GM20431 (cell line): ENCODE data around the gene NOX1.

Source experiments
- in situ Hi-C: fragments of 300-500 bp; cut with MseI, MboI; formaldehyde crosslinking; loops from one replicate; pipeline ENCODE4 v1.15.0; 2020; ENCODE audit warnings: low sequenced_read_pairs; ENCODE audit not compliant: unreplicated experiment

The NOX1 gene

DNA sequence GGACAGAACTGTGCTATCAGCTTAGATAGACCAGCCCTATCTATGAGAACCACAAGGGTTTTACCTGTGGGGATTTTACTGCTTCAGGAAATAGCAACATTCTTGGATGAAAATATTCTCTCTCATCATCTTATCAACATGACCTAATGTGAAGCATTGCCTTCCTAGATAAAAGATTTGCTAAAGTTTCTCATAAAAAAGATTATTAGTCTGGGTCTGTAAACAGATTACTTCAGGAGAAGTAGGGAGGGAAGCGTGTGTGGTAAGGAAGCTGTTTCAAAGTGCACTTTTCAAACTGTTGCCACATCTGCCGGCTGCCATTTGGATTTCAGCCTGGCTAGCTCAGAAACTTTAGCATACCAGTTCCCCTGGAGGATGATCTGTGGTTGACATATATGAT lies at the start of gene NOX1:
Gene NOX1 (minus strand): TSS at position 35 of the 400 bp plus-strand sequence. CDS start 220 bp downstream, outside the sequence.
- in situ Hi-C loops: no loop called here

DNA sequence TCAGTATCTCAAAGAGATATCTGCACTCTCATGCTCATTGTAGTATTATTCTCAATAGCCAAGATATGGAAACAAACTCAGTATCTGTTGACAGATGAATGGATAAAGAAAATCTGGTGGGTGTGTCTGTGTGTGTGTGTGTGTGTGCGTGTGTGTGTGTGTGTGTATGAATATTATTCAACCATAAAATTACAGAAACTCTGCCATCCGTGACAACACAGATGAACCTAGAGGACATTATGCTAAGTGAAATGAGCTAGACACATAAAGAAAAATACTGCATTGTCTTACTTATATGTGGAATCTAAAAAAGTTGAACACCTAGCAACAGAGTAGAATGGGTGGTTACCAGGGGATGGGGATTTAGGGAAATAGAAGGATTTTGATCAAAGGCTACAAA lies 41.4 kb upstream of the NOX1 start:
- in situ Hi-C loops: no loop called here

DNA sequence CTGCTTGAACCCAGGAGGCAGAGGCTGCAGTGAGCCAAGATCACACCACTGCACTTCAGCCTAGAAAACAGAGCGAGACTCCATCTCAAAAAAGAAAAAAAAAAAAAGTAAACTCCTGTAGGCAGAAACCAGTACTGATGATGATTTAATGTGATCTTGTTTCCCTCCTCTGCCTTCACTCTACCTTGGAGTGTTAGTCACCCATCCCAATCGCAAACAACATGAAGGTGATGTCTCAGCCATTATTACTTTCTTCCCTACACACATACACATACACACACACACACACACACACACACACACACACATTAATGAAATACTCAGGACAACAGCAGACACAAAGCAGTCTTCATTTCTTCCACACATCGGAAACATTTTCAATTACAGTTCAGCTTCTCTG lies 39.0 kb upstream of the NOX1 start:
- in situ Hi-C loops: no loop called here

DNA sequence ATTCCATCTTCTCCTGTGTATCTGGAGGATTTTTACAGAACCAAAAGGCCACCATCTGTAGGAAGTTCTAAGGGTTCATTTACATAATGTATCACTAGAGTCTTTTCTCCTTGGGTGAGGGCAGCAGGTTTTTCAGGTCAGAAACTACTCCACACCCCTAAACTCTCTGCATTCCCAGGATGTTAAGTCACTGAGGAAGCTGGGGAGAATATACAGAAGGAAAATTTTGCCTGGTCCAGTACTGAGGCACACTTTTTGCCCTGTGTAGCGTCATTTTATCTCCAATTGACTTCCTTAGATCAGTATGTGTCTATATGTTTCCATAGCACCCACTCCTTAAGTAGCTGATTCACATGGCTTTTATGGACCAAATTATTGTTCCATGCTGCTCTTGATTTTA lies 37.6 kb upstream of the NOX1 start:
- in situ Hi-C loops: no loop called here

DNA sequence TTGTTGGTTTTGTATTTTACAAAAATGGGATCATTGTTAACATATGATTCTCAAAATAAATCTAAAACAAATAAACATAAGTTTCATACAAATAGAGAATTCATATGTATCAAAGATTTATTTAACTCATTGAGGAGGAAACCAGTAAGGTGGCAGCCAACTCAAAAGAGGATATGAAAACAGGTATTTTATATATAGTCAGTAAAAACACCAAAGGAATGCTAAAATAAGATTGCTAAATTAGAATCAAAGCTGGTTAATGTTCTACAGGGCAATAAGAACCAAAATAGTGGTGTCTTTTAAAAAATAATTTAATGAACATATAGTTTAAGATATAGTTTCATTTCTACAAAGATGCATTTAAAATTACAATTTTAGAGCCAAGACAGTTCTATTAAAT lies 31.5 kb upstream of the NOX1 start:
- in situ Hi-C loops: no loop called here

DNA sequence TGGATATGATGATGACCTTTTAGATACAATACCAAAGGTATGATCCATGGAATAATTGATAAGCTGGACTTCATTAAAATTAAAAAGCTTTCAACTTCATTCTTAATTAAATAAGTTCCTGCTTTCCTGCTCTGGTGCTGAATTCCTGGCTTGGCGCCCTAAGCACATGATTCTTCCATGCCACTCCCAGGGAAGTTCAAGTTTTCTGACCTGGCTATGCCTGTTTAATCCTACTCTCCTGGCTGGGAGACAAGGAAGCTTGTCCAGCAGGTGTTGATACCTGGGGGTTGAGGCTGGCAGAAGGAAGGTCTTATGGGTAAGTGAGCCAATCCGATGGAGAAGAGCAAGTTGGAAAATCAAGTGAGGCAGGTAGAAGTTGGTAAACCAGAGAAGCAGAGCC lies 30.3 kb upstream of the NOX1 start:
- in situ Hi-C loops: no loop called here

DNA sequence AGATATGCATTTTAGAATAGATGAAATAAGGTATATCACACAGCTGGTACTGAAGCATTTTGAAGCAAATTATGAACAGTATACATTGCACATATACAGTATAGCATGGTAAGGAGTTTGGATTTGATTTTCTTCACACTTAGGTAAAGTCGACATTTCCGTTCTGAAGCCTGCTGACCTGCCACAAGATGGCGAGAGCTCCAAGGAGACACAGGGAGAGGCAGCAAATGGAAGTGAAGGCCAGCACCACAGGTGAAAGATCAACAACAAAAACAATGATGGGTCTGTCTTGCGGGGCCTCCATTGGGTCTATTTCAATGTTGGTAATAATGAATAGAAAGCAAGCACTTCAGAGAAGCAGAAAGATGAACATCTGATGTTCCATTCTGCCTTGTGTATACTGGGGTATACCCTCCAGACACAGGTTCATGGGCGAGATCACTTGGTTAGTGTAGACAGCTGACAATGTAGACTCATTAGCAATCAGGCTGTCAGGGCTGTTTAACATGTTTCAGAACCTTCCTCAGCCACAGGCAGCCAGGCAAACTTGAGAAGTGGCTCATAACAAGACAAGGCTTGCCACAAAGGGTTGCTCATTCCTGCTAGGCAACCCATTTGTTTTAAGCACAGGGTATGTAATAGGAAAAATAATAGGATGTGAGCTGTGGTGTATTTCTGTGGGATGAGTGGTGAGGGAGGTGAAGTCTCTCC lies 21.4 kb upstream of the NOX1 start:
- in situ Hi-C loops: no loop called here

DNA sequence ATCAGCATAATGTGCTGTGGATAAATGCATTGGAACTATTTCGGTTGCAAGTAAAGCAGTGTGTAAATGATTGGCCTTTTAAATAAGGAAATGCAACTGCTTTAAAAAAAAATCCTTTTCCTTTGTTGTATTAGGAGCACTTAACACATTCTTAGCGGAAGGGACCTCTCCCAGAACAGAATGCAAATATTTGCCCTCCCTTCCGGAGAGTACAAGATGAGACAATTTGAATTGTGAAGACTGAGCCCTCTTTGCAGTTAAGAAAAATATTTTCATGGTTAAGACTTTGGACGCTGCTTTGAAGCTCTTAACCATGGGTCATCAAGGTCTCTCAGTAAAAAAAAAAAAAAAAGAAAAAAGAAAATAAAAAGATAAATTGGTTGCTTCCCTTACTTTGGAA lies 9.5 kb upstream of the NOX1 start:
- in situ Hi-C loops: no loop called here

DNA sequence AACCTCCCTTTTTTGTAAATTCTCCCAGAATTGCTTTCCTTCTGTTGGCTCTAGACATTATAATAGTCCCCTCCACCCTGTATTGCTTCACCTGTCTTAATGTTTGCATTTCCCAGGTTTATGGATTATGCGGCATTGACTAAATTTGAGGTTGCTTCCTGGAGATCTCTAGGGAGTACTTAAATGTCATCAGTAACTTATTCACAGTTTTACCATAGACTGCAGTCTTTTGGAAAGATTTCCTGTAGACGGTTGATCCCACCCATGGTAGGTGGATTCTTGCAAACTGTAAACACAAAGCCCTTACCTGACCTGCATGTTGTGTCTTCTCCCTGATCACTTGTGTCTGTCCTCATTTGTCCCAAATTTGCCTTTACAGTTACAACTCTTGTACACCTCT lies 6.2 kb upstream of the NOX1 start:
- in situ Hi-C loops: no loop called here

DNA sequence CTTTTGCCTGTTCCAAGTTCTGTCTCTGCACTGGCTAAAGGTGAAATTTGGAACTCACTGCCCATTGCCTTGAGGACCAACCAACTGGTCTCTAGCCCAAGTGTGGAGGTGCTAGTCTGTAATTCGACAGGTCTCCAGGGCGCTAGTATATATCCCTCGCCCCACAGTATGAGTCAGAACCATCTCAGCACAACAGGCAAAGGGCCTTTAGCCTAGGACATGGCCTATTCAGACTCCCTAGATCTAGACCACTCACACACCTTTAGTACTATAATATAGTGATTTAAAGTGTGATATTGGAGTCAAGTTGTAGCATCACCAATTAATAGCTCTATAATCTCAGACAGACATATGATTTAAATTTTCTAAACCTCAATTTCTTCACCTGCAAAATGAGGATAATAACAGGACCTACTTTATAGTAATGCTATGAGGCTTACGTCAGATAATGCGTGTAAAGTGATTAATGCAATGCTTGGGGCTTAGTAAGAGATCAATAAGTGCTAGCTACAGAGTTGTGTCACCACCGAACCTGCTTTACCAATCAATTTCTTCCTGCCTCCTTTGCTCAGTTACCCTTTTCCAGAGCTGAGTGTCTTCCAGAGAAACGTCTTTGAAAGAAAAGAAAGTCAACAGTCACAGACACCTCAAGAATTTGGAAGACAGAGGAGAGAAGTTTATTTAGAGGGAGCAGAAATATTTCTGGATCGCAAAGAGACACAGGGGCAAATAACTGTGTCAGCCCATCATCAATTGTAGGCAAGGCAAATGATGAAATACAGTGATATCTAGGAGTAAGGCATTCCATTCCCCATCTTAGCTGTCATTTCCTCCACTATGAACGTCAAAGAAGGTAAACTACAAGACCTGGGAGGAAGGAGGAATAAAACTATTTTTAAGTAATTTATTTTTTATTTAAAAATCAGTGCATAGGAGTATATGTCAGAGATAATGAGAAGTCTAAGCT lies 2.3 kb downstream of the NOX1 start:
- in situ Hi-C loops: no loop called here

DNA sequence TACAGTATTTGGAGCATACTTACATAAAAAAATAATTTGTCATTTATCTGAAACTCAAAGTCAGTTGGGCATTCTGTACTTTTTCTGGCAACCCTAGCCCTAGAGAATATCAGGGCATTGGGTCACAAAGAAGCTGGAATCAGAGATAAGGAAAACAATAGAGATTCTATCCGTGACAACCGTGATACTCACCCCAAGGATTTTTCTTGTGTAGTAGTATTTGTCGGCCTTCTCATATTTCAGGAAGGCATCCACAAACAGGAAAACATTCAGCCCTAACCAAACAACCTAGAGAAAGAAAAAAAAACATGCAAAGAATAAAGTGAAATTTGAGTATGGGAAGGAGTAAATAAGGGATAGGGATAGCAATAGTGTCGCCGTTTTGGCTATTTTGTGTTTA lies 3.6 kb downstream of the NOX1 start:
- in situ Hi-C loops: no loop called here

DNA sequence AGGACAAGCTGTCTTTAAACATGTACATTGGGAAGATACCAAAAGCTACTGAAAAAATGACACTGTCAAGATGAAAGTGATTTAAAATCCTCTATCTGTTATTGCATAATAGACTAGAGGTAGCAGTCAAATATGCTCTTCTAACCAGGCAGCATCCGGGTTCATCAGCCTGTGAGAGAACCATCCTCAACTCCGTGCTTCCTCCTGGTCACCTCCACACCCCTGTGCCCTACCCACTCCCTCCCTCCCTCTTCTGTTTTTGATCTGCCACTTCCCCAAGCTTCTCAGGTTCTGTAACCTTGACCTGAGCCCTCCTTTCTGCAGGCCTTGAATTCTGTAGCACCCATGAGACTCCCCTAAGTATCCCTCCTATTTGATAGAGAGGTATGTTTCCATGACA lies 5.9 kb downstream of the NOX1 start:
- in situ Hi-C loops: no loop called here

DNA sequence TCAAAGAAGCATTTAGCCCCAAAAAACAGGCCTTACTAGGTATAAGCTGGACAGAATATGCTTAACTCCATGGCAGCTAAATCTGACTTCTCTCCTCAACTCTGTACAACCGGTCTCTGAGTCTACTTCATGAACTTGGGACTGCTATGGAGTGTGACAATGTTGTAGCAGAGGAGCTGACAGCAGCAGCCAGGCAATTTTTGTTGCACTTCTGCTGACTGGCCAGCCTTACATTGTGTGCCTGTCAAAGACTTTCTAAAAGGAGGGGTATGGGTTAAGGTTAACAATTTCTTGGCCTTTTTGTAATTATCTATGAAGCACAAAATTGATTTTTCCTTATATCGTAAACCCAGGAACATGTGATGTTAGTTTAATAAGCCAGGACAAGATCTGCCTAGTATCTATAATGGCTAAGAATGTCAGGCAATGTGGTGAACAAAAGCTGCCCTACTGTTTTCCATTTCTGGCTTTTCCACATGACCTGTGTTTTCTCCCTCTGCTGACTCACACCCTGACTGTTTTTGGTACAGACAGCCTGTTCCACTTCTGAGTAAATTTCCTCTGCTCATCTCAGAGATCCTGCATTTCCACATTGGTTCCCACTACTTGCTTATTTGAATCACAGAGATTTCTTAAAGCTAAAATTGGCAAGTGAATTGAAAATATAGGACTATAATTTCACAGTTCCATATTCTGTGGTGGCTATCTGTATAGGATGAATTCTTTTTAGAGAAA lies 9.3 kb downstream of the NOX1 start:
- in situ Hi-C loops: no loop called here

DNA sequence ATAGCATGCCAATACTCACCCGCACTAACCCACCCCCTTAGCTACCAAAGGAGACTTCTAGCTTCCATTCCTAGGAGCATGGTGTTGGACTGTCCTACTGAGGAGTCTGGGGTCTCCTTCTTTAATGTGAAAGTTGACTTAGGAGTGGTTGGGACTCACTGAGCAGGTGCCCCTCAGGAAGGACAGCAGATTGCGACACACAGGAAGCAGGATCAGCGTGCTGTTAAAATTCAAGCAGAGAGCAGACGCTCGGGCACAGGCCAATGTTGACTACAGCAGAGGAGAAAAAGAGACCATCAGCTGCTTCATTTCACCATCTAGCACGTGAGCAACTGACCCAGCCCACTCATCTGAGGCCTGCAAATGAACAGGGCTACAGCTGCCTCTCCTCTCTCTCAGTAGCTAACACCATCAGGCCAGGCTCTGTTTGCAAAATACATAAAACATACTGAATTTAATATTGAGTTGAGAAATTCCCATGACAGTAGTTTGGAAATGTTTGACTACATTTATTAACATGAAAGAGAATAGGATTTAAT lies 10.8 kb downstream of the NOX1 start:
- in situ Hi-C loops: no loop called here

DNA sequence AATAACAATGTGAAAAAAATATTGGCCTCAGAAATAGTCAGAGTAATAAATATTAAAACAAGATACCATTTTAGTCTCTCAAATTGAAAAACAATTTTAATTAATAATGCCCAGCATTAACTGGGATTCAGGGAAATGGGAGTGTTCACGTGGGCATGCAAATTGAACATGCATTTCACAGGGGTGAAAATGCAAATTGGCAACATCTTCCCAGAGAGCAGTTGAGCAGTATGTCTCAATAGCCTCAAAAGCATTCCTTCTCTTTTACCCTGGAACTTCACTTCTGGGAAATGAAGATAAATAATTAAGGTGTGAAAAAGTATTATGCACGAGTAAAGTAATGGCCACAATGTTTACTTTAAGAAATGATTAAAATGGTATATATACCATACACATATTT lies 21.3 kb downstream of the NOX1 start:
- in situ Hi-C loops: no loop called here

DNA sequence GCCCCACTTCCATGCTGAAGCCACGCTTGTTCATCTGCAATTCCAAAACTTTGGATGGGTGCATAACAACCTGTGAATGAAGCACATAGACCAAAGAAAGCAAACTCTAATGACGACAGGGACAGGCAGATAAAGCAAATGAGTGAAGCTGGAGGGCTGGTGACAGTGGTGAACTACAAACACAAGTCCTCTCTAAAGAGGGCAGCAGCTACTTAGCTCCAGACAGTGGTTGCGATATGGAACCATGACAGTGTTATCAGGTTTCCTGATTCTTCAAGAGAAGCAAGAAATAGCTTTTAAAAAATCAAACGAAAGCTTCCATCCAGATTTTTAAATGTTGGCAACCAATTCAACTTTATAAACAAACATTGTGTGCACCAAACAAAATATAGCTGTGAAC lies 23.8 kb downstream of the NOX1 start:
- in situ Hi-C loops: no loop called here

DNA sequence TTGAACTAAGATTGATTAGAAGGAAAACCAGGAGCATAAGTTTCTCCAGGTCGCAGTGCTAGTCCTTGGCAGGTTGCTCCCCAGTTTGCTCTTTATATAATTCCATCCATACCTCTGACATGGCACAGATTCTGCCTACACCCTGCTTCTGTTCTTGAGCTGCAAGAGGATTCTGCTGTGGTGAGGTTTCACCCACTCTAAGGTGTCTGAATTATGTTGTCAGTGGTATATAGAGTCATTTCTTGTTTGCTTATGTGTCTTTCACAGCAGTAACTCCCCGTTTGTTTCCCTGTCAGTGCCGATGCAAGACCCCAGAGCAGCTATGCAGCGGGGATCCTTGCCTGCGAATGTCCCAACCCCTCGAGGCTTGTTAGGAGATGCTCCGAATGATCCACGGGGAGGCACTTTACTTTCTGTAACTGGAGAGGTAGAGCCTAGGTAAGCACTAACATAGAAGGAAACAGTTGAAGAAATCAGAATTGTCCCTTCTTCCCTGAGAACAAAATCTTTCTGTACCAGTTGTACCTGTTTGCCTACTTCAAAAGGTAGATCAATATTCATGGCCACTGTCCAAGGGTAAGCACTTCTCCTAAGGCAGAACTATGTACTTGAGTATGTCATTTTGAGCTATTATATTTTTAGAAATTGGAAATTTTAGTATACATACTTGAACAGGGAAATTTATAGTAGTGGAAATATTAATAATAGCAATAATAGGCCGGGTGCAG lies 42.8 kb downstream of the NOX1 start:
- in situ Hi-C loops: no loop called here

DNA sequence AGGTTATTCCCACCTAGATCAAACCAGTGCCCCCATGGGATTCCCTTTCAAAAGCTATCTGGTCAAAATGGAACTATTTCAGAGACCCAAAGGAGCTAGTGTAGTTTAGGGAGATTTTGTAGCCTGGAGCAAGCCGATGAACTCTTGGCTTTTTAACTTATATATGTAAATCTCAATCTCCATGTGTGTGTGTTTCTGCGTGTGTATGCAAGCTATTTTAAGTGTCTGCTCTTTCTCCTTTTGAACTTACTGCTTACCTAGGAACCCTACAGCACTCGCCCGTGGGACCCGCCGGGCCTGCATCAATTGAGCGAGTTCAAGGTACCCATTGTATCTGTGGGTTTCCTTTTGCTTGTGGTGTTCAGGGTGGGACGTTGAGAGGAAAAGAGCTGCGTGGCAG lies 43.6 kb downstream of the NOX1 start:
- in situ Hi-C loops: no loop called here

DNA sequence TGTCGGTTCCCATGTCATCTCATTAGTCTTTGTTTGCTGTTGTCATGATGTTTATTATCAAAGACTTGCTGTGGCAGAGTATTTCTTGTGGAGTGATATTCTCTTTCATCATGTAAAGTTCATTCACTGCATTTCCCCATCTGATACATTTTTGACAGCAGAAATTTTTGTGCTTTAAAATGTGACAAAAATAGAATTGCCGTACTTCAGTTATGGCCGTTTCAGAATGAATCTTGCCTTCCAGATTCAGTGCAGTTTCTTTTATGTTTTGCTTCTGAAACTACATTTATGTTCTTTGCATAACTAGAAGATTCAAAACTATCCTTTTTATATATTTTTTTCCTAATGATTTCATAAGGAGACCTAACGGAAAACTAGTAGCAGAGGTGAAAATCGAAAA lies 44.0 kb downstream of the NOX1 start:
- in situ Hi-C loops: no loop called here

DNA sequence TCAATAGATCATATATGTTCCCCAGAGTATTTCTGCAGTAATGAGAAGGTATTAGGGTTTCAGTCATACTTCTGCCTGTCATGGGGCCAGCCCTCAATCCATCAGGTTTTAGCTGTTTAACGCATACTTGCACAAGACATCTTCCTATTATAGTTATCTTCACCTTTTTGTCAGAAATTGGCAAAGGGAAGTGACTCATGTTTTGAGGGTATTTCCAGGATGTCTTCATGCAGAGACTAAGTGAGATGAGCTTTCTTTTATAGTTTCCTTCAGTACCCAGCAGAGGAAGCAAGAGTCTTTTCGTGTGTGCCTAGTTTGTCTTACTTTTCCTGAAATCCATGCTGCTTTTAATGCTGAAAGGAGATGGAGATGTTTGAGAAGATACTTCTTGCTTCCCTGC lies 44.4 kb downstream of the NOX1 start:
- in situ Hi-C loops: no loop called here
